HepG2 (cell line): ENCODE data around the gene ZSWIM8.

ENCODE experiments used
- CTCF ChIP-seq: sonication (generic); formaldehyde crosslinking; IDR thresholded peaks from 2 replicates; pipeline ENCODE4 v1.5.0; 2020; ENCODE audit warnings: mild to moderate bottlenecking, missing genetic modification reagents, moderate library complexity
- KAT8 ChIP-seq: IDR thresholded peaks from 2 replicates; pipeline ENCODE4 v1.6.1; 2016; ENCODE audit warnings: missing genetic modification reagents, missing compliant biosample characterization
- NFATC3 ChIP-seq: sonication (generic); formaldehyde crosslinking; IDR thresholded peaks from 2 replicates; pipeline ENCODE4 v1.5.1; 2020; ENCODE audit warnings: mild to moderate bottlenecking, missing genetic modification reagents
- NFE2L1 ChIP-seq: sonication (generic); formaldehyde crosslinking; IDR thresholded peaks from 2 replicates; pipeline ENCODE4 v1.4.0; 2020; ENCODE audit warnings: missing genetic modification reagents, mild to moderate bottlenecking, borderline replicate concordance
- PRMT3 ChIP-seq: sonication (generic); formaldehyde crosslinking; IDR thresholded peaks from 2 replicates; pipeline ENCODE4 v1.8.1; 2022; ENCODE audit warnings: low read depth, mild to moderate bottlenecking, moderate library complexity, missing genetic modification reagents, borderline replicate concordance
- RARG ChIP-seq: sonication (generic); formaldehyde crosslinking; IDR thresholded peaks from 2 replicates; pipeline ENCODE4 v1.4.0; 2020; ENCODE audit warnings: low read depth, mild to moderate bottlenecking, missing genetic modification reagents
- TF ChIP-seq, protein P1 (sequence below): sonication (generic); formaldehyde crosslinking; IDR thresholded peaks from 2 replicates; pipeline ENCODE4 v1.8.0; 2022; ENCODE audit warnings: mild to moderate bottlenecking, missing genetic modification reagents; ENCODE audit not compliant: insufficient replicate concordance
- TF ChIP-seq, protein P2 (sequence below): sonication (generic); formaldehyde crosslinking; IDR thresholded peaks from 2 replicates; pipeline ENCODE4 v1.8.0; 2022; ENCODE audit warnings: missing genetic modification reagents, mild to moderate bottlenecking, moderate library complexity, borderline replicate concordance

DNA sequence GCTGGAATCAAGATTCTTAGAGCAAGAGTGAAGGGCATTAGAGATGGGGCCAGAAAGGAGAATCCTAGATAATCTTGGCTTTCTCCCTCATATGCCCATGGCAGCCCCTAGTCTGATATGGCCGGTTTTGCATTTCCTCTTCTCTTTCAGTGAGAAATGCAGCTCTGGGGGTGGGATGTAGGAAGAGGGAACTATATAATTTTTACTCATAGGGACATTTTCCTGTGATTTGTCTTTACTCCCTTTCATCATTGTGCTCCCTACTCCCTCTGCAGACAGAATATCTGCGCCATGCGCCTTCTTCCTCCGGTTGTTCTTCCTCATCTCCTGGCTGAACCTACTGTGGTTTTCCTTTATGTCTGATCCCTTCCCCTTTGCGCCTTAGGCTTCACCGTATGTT lies 20.3 kb upstream of the ZSWIM8 start:
- TF ChIP-seq NFE2L1 (CRISPR knock-in tag) (no peak), NFATC3 (CRISPR knock-in tag) (no peak), KAT8 (no peak), RARG (CRISPR knock-in tag) (no peak), PRMT3 (CRISPR knock-in tag) (no peak), CTCF (CRISPR knock-in tag) (no peak)
- TF ChIP-seq, protein P1, sequence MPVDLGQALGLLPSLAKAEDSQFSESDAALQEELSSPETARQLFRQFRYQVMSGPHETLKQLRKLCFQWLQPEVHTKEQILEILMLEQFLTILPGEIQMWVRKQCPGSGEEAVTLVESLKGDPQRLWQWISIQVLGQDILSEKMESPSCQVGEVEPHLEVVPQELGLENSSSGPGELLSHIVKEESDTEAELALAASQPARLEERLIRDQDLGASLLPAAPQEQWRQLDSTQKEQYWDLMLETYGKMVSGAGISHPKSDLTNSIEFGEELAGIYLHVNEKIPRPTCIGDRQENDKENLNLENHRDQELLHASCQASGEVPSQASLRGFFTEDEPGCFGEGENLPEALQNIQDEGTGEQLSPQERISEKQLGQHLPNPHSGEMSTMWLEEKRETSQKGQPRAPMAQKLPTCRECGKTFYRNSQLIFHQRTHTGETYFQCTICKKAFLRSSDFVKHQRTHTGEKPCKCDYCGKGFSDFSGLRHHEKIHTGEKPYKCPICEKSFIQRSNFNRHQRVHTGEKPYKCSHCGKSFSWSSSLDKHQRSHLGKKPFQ (CRISPR knock-in tag), result no peak
- TF ChIP-seq, protein P2, sequence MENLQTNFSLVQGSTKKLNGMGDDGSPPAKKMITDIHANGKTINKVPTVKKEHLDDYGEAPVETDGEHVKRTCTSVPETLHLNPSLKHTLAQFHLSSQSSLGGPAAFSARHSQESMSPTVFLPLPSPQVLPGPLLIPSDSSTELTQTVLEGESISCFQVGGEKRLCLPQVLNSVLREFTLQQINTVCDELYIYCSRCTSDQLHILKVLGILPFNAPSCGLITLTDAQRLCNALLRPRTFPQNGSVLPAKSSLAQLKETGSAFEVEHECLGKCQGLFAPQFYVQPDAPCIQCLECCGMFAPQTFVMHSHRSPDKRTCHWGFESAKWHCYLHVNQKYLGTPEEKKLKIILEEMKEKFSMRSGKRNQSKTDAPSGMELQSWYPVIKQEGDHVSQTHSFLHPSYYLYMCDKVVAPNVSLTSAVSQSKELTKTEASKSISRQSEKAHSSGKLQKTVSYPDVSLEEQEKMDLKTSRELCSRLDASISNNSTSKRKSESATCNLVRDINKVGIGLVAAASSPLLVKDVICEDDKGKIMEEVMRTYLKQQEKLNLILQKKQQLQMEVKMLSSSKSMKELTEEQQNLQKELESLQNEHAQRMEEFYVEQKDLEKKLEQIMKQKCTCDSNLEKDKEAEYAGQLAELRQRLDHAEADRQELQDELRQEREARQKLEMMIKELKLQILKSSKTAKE (CRISPR knock-in tag), result no peak
